ENCODE data around the gene NAALADL1. TPM values are rescaled to one million over a fixed set of nuclear protein-coding genes. Genes with fewer than 3 reads are reported as not detected.

The NAALADL1 gene
- total and polyA plus RNA-seq, 7 donors: 8.8 to 73.1 (median 29.9) TPM

DNA sequence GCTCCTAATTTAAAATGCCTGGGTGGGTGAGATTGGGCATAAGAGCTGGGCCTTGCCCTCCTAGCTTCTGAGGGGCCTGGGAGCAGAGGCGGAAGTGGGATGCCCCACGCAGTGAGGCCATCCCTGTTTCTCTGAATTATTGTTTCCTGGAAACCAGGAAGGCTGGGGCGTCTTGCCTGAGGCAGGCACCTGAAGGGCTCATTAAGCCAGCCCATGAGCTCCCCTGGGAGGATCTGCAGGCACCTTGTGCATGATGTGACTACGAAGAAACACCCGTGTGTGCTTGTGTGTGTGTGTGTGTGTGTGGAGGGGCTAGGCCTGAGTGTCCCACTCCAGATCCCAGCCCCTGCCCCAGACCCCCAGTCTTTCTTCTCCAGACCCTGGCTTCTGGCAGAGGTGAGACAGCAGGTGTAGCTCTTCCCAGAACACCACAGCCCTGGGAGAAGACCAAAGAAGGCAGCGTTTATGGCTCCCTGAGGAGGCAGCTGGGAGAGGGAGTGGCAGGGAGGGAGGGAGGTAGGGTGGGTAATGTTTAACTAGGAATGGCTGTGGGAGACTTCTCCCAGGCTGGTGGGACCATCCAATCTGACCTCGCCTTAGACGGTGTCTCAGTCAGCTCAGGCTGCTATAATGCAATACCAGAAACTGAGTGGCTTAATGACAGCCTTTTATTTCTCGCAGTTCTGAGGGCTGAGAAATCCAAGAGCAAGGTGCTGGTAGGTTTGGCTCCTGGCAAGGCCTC lies 59.5 kb downstream of the NAALADL1 start:
- H3K4me1 ChIP-seq: peaks cover 0 to 26% (median 17%) of the 10 kb centered on the region in 4 donors
- intact Hi-C loops (cut with DNase I): loop anchor here (5.0 kb wide), 1 partner anchor 47 kb away; no protein-coding TSS in a partner anchor
- no peak overlapping the region for H3K4me3 ChIP-seq
- no peaks in the 10 kb centered on the region for H3K9me3 ChIP-seq
- WGBS, 2 donors: 13 to 55% methylated on average over 9 of the region's 9 CpGs
- H3K27me3 ChIP-seq: no peaks in the 10 kb centered on the region
- no peak for DNase-seq
- H3K36me3 ChIP-seq: no peaks in the 10 kb centered on the region
- no peak overlapping the region for H3K27ac ChIP-seq
- TF ChIP-seq POLR2AphosphoS5 (IDR thresholded peaks at IDR 0.05): no peak
- TF ChIP-seq POLR2A (IDR thresholded peaks at IDR 0.05): no peak
- no peak for TF ChIP-seq EP300 (IDR thresholded peaks at IDR 0.05)
- no peak for TF ChIP-seq CTCF (IDR thresholded peaks at IDR 0.05)

- Histone ChIP-seq H3K36me3 (no peaks in the 10 kb centered on the region), H3K4me3 (no peak overlapping the region), H3K27ac (no peak overlapping the region), H3K27me3 (no peaks in the 10 kb centered on the region), H3K4me1 (peaks cover 0 to 26% (median 17%) of the 10 kb centered on the region in 4 donors), H3K9me3 (no peaks in the 10 kb centered on the region)
- intact Hi-C loops (cut with DNase I): loop anchor here (5.0 kb wide), 1 partner anchor 46 kb away; no protein-coding TSS in a partner anchor
- no peak for DNase-seq
- 39 to 84% methylated on average over 1 of the region's 1 CpG for WGBS, 2 donors
- TF ChIP-seq POLR2A (IDR thresholded peaks at IDR 0.05) (no peak), POLR2AphosphoS5 (IDR thresholded peaks at IDR 0.05) (no peak), CTCF (IDR thresholded peaks at IDR 0.05) (no peak), EP300 (IDR thresholded peaks at IDR 0.05) (no peak)
Observed at GRCh38 chr11:64998141-64998540, 60.2 kb downstream of the NAALADL1 start.

DNA sequence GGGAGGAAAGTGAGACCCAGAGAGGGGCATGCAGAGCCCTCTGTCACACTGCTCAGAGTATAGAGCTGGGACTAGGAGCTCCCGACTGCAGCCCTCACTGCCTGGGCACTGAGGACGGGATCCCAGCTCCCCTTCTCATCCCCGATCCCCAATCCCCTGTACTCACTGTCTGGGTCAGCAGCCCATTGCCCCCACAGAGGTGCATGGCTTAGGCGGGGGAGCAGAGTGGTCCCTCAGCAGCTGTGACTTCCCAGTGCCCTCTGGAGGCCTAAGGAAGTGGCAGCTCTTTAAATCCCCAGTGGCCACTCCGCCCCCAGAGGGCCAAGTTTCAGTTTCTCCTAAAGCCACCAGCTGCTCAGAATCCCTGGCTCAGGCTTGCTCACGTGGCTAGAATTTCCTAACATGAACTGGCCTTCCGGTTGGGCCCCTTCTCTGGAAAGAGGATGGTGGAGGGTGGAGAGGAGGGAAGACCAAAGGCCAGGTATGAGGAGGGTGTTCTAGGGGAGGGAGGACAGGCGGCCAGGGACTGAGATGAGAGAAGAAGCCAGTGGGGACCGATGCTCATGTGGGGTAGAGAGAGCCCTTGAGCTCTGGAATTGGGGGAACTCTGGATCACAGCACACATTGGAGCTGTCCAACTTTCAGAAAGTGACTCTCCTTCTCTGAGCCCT lies 61.5 kb downstream of the NAALADL1 start, which contains the start of gene BATF2:
TSS of gene BATF2 (minus strand) at position 262 of the 671 bp plus-strand sequence. CDS start at position 205, 57 bp downstream.
- Histone ChIP-seq H3K27me3 (no peaks in the 10 kb centered on the region), H3K27ac (peak within 1 kb of the TSS; percentile 53 to 81 (median 76)), H3K36me3 (no peaks in the 10 kb centered on the region), H3K4me3 (peak within 1 kb of the TSS; percentile 31 to 55 (median 50)), H3K4me1 (peaks cover 0 to 26% (median 17%) of the 10 kb centered on the region in 4 donors), H3K9me3 (no peaks in the 10 kb centered on the region)
- WGBS, 2 donors: 10 to 18% methylated on average over 9 of the region's 9 CpGs
- peak; percentile 92 for DNase-seq
- TF ChIP-seq POLR2AphosphoS5 (IDR thresholded peaks at IDR 0.05) (peak; percentile 54 to 78 (median 64)), CTCF (IDR thresholded peaks at IDR 0.05) (peak; percentile 49 to 67 (median 58)), EP300 (IDR thresholded peaks at IDR 0.05) (no peak), POLR2A (IDR thresholded peaks at IDR 0.05) (peak in 1 of 2 donors; percentile 74)
- intact Hi-C loops (cut with DNase I): loop anchor here (2.0 to 5.0 kb wide), 3 partner anchors 45 to 150 kb away; partner anchors contain the start of gene PPP2R5B

DNA sequence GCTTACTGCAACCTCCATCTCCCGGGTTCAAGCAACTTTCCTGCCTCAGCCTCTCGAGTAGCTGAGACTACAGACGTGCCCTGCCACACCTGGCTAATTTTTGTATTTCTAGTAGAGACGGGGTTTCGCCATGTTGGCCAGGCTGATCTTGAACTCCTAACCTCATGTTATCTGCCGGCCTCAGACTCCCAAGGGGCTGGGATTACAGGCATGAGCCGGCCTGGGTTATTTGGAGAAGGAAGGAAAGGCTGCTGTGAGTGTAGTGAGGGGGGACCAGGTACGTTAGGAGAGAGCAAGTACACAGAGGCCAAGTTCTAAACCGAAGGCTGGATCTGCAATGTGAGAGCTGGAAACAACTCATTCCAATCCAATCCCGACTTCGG lies 62.0 kb downstream of the NAALADL1 start:
- Histone ChIP-seq H3K4me1 (peaks cover 0 to 26% (median 17%) of the 10 kb centered on the region in 4 donors), H3K9me3 (no peaks in the 10 kb centered on the region), H3K36me3 (no peaks in the 10 kb centered on the region), H3K27me3 (no peaks in the 10 kb centered on the region), H3K4me3 (peak overlapping the region; percentile 31 to 55 (median 50)), H3K27ac (peak overlapping the region; percentile 53 to 81 (median 76))
- WGBS, 2 donors: 9 to 36% methylated on average over 11 of the region's 11 CpGs
- TF ChIP-seq POLR2A (IDR thresholded peaks at IDR 0.05): no peak
- TF ChIP-seq EP300 (IDR thresholded peaks at IDR 0.05): no peak
- no peak for TF ChIP-seq CTCF (IDR thresholded peaks at IDR 0.05)
- no peak for TF ChIP-seq POLR2AphosphoS5 (IDR thresholded peaks at IDR 0.05)
- no peak for DNase-seq
- intact Hi-C loops (cut with DNase I): loop anchor here (2.0 to 5.0 kb wide), 3 partner anchors 44 to 150 kb away; partner anchors contain the start of gene PPP2R5B

Small RNA genes within 50 kb of the gene (small RNA-seq; reads per million reads assigned to genes)
- gene MIR6879: 0 to 0.11 (median 0) reads per million in 3 donors
- gene SNX15: 0 to 0.11 (median 0) reads per million in 3 donors

Other genes with a start within 250 kb of the NAALADL1 start
- 10 to 100 TPM in 1 of 4 donors, 1 to 10 TPM in 3; 6.8 to 12.7 (median 8.8) TPM for gene MEN1, start 248.0 kb downstream of the NAALADL1 start, total RNA-seq
- 10 to 100 TPM in 2 of 3 donors, 1 to 10 TPM in 1; 9.0 to 26.1 (median 10.9) TPM for gene MEN1, start 248.0 kb downstream of the NAALADL1 start, polyA plus RNA-seq
- gene CDC42BPG, start 213.9 kb downstream of the NAALADL1 start, total RNA-seq: under 1 TPM in 3 of 4 donors, not detected in 1; 0.16 to 0.83 (median 0.36) TPM
- gene CDC42BPG, start 213.9 kb downstream of the NAALADL1 start, polyA plus RNA-seq: 10 to 100 TPM; 19.8 to 39.8 (median 20.8) TPM
- gene EHD1, start 179.9 kb downstream of the NAALADL1 start, total RNA-seq: 10 to 100 TPM; 38.5 to 73.1 (median 44.1) TPM
- 10 to 100 TPM; 27.0 to 54.0 (median 29.4) TPM for gene EHD1, start 179.9 kb downstream of the NAALADL1 start, polyA plus RNA-seq
- gene ATG2A, start 141.3 kb downstream of the NAALADL1 start, total RNA-seq: 10 to 100 TPM; 12.1 to 22.7 (median 14.4) TPM
- 10 to 100 TPM; 13.2 to 27.6 (median 19.4) TPM for gene ATG2A, start 141.3 kb downstream of the NAALADL1 start, polyA plus RNA-seq
- gene PPP2R5B, start 133.9 kb downstream of the NAALADL1 start, total RNA-seq: 10 to 100 TPM; 17.8 to 27.3 (median 21.3) TPM
- gene PPP2R5B, start 133.9 kb downstream of the NAALADL1 start, polyA plus RNA-seq: 10 to 100 TPM; 15.6 to 23.4 (median 18.1) TPM
- 1 to 10 TPM in 1 of 4 donors, not detected in 3; 2.9 TPM for gene GPHA2, start 122.7 kb downstream of the NAALADL1 start, total RNA-seq
- gene GPHA2, start 122.7 kb downstream of the NAALADL1 start, polyA plus RNA-seq: under 1 TPM in 1 of 3 donors, not detected in 2; 0.47 TPM
- not detected for gene MAJIN, start 86.4 kb downstream of the NAALADL1 start, total RNA-seq
- gene MAJIN, start 86.4 kb downstream of the NAALADL1 start, polyA plus RNA-seq: under 1 TPM in 1 of 3 donors, not detected in 2; 0.25 TPM
- gene BATF2, start 61.6 kb downstream of the NAALADL1 start, total RNA-seq: 1 to 10 TPM; 1.8 to 4.7 (median 3.7) TPM
- gene BATF2, start 61.6 kb downstream of the NAALADL1 start, polyA plus RNA-seq: 10 to 100 TPM; 11.6 to 31.3 (median 14.4) TPM
- gene ARL2, start 44.4 kb downstream of the NAALADL1 start, total RNA-seq: 100 to 1,000 TPM in 3 of 4 donors, 10 to 100 TPM in 1; 99.2 to 157 (median 136) TPM
- 100 to 1,000 TPM in 2 of 3 donors, 10 to 100 TPM in 1; 92.9 to 124 (median 117) TPM for gene ARL2, start 44.4 kb downstream of the NAALADL1 start, polyA plus RNA-seq
- 10 to 100 TPM; 20.1 to 36.6 (median 25.2) TPM for gene SNX15, start 31.1 kb downstream of the NAALADL1 start, total RNA-seq
- gene SNX15, start 31.1 kb downstream of the NAALADL1 start, polyA plus RNA-seq: 10 to 100 TPM; 21.8 to 31.4 (median 28.8) TPM
- 10 to 100 TPM in 3 of 4 donors, 1 to 10 TPM in 1; 9.1 to 17.8 (median 14.1) TPM for gene SAC3D1, start 17.3 kb downstream of the NAALADL1 start, total RNA-seq
- gene SAC3D1, start 17.3 kb downstream of the NAALADL1 start, polyA plus RNA-seq: 10 to 100 TPM; 10.2 to 20.3 (median 10.9) TPM
- gene CDCA5, start 25.5 kb upstream of the NAALADL1 start, total RNA-seq: 1 to 10 TPM in 2 of 4 donors, under 1 TPM in 1, not detected in 1; 0.33 to 7.5 (median 3.3) TPM
- gene CDCA5, start 25.5 kb upstream of the NAALADL1 start, polyA plus RNA-seq: 10 to 100 TPM in 1 of 3 donors, 1 to 10 TPM in 2; 1.2 to 21.5 (median 6.0) TPM
- 10 to 100 TPM; 26.1 to 38.8 (median 36.9) TPM for gene ZFPL1, start 25.7 kb upstream of the NAALADL1 start, total RNA-seq
- 10 to 100 TPM; 48.6 to 61.5 (median 52.9) TPM for gene ZFPL1, start 25.7 kb upstream of the NAALADL1 start, polyA plus RNA-seq
- 100 to 1,000 TPM; 211 to 752 (median 281) TPM for gene VPS51, start 37.7 kb upstream of the NAALADL1 start, total RNA-seq
- 100 to 1,000 TPM in 2 of 3 donors, 10 to 100 TPM in 1; 86.2 to 180 (median 108) TPM for gene VPS51, start 37.7 kb upstream of the NAALADL1 start, polyA plus RNA-seq
- gene TM7SF2, start 53.3 kb upstream of the NAALADL1 start, total RNA-seq: 10 to 100 TPM; 15.6 to 20.3 (median 17.5) TPM
- gene TM7SF2, start 53.3 kb upstream of the NAALADL1 start, polyA plus RNA-seq: 10 to 100 TPM in 2 of 3 donors, 1 to 10 TPM in 1; 3.6 to 43.2 (median 10.2) TPM
- 10 to 100 TPM; 13.6 to 16.3 (median 15.0) TPM for gene ZNHIT2, start 59.1 kb upstream of the NAALADL1 start, total RNA-seq
- gene ZNHIT2, start 59.1 kb upstream of the NAALADL1 start, polyA plus RNA-seq: 10 to 100 TPM in 1 of 3 donors, 1 to 10 TPM in 2; 8.3 to 12.7 (median 9.6) TPM
- 1,000 to 10,000 TPM; 1,235 to 1,561 (median 1,347) TPM for gene FAU, start 63.6 kb upstream of the NAALADL1 start, total RNA-seq
- 1,000 to 10,000 TPM in 2 of 3 donors, 100 to 1,000 TPM in 1; 811 to 1,178 (median 1,151) TPM for gene FAU, start 63.6 kb upstream of the NAALADL1 start, polyA plus RNA-seq
- 100 to 1,000 TPM in 1 of 4 donors, 10 to 100 TPM in 3; 41.5 to 104 (median 72.4) TPM for gene MRPL49, start 63.8 kb upstream of the NAALADL1 start, total RNA-seq
- 10 to 100 TPM; 63.7 to 76.3 (median 69.8) TPM for gene MRPL49, start 63.8 kb upstream of the NAALADL1 start, polyA plus RNA-seq
- gene SYVN1, start 76.0 kb upstream of the NAALADL1 start, total RNA-seq: 10 to 100 TPM; 17.1 to 36.0 (median 24.3) TPM
- gene SYVN1, start 76.0 kb upstream of the NAALADL1 start, polyA plus RNA-seq: 10 to 100 TPM in 1 of 3 donors, 1 to 10 TPM in 2; 5.1 to 43.5 (median 7.2) TPM
- not detected for gene SPDYC, start 111.7 kb upstream of the NAALADL1 start, total RNA-seq
- gene SPDYC, start 111.7 kb upstream of the NAALADL1 start, polyA plus RNA-seq: not detected
- 100 to 1,000 TPM in 3 of 4 donors, 10 to 100 TPM in 1; 84.5 to 193 (median 133) TPM for gene CAPN1, start 123.4 kb upstream of the NAALADL1 start, total RNA-seq
- gene CAPN1, start 123.4 kb upstream of the NAALADL1 start, polyA plus RNA-seq: 100 to 1,000 TPM; 156 to 245 (median 210) TPM
- 1 to 10 TPM; 3.6 to 8.8 (median 4.8) TPM for gene POLA2, start 203.4 kb upstream of the NAALADL1 start, total RNA-seq
- 10 to 100 TPM in 1 of 3 donors, 1 to 10 TPM in 2; 4.6 to 13.4 (median 5.4) TPM for gene POLA2, start 203.4 kb upstream of the NAALADL1 start, polyA plus RNA-seq

Data from sigmoid colon (tissue), 7 donors.